Naive thymus-derived CD8-positive, alpha-beta T cell (primary cell): Measurements from ENCODE around the gene AVP. TPM values are rescaled to one million over a fixed set of nuclear protein-coding genes. Genes with fewer than 3 reads are reported as not detected.
"Not testable (repeated sequence)": the region's sequence is repeated elsewhere in the genome, so short reads cannot be mapped to it uniquely, and the experiment has no call there.

Source experiments
- ATAC-seq, 2 donors: fragments of 150-1000 bp; cut with Tn5 transposase in 1 of 2; sonication (Bioruptor Pico), chemical (Tn5 transposase) in 1 of 2; 1 replicate in 1 of 2; 2 replicates in 1 of 2; pipeline ENCODE4 v1.10.0; 2021; ENCODE audit warnings: mild to moderate bottlenecking in 2 of 2, moderate library complexity in 2 of 2
- POLR2A ChIA-PET: fragments of 350-600 bp; sonication (Branson Sonifier 250); formaldehyde crosslinking; loops from one replicate; lab custom pipeline; 2021; ENCODE audit warnings: antibody characterized with exemption; lab: Charles Lee
- DNase-seq, 10 donors: peaks; one replicate each; pipeline versions ENCODE4 v3.0.0 to v3.0.0-alpha.2; 2020 to 2022
- H3K27ac Mint-ChIP-seq, 10 donors: one replicate each; pipeline ENCODE4 v1.8.0; 2020 to 2022; ENCODE audit warnings: mild to moderate bottlenecking in 10 of 10, mixed read lengths in 10 of 10, moderate library complexity in 4 of 10, inconsistent platforms in 1 of 10
- H3K27me3 Mint-ChIP-seq, 5 donors: one replicate each; pipeline ENCODE4 v1.8.0; 2021 to 2022; ENCODE audit warnings: mixed read lengths in 5 of 5
- H3K36me3 Mint-ChIP-seq, 3 donors: one replicate each; pipeline ENCODE4 v1.8.0; 2020 to 2022; ENCODE audit warnings: mixed read lengths in 3 of 3, mild to moderate bottlenecking in 2 of 3, inconsistent platforms in 1 of 3
- H3K4me1 Mint-ChIP-seq, 4 donors: one replicate each; pipeline ENCODE4 v1.8.0; 2021 to 2022; ENCODE audit warnings: mixed read lengths in 4 of 4
- H3K4me3 Mint-ChIP-seq, 10 donors: one replicate each; pipeline ENCODE4 v1.8.0; 2020 to 2022; ENCODE audit warnings: mild to moderate bottlenecking in 10 of 10, mixed read lengths in 10 of 10, moderate library complexity in 6 of 10, inconsistent platforms in 1 of 10
- H3K9me3 Mint-ChIP-seq, 9 donors: one replicate each; pipeline ENCODE4 v1.8.0; 2020 to 2022; ENCODE audit warnings: mixed read lengths in 9 of 9, mild to moderate bottlenecking in 3 of 9, inconsistent platforms in 1 of 9, moderate library complexity in 1 of 9
- polyA plus RNA-seq, 3 donors: library from polyadenylated mRNA; unstranded; fragments of 300-500 nt; fragmentation: Illumina TruSeq; gene quantifications; one replicate each; pipeline ENCODE4 v1.2.3, GENCODE V29; 2021
- total RNA-seq, 8 experiments: library from RNA in 2 of 8; stranded (reverse) in 2 of 8; gene quantifications; one replicate each; pipeline ENCODE4 v1.2.3 and lab custom pipeline; 2021 to 2026

The AVP gene
- total and polyA plus RNA-seq, 5 experiments from 2014 or later = not detected

DNA sequence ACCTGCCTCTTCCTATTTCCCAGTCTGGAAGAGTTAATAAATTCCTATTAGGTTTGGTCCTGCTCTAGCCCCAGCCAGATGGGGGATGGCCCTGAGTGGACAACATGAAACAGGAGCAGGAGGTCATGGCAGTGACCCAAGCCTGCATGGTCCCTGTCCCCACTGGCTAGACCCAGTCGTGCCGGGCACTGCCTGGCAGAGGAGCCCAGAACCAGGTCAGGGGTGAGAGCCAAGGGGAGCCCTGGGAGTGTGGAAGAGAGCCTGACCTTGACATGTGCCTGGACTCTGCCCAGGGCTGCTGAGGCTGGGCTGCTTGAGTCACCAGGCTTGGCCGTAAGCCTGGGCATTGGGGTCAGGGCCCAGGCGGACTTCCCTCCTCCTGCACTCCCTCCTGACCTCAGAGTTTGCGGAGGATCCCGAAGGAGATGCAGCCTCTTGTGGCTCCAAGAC is 3.6 kb downstream of the AVP start:
- H3K27ac Mint-ChIP-seq = no peak overlapping the region
- H3K27me3 Mint-ChIP-seq = peaks cover 2 to 44% (median 21%) of the 10 kb centered on the region in 5 donors
- peaks cover 11 to 29% (median 25%) of the 10 kb centered on the region in 4 donors for H3K4me1 Mint-ChIP-seq
- no peaks in the 10 kb centered on the region for H3K36me3 Mint-ChIP-seq
- peaks cover 0 to 3% (median 0%) of the 10 kb centered on the region in 9 donors for H3K9me3 Mint-ChIP-seq
- H3K4me3 Mint-ChIP-seq = peak overlapping the region in 3 of 10 donors; percentile 26 to 66 (median 43)
- no peak for ATAC-seq
- DNase-seq = no peak
- POLR2A ChIA-PET = no interaction called here

GRCh38 chr20:3077618-3078134 is 6.8 kb downstream of the AVP start:
- no peaks in the 10 kb centered on the region for H3K36me3 Mint-ChIP-seq
- ATAC-seq = peak; percentile 56 to 66
- peaks cover 2 to 25% (median 20%) of the 10 kb centered on the region in 5 donors for H3K27me3 Mint-ChIP-seq
- H3K4me3 Mint-ChIP-seq = peak overlapping the region; percentile 21 to 79 (median 62)
- peak in 4 of 10 donors; percentile 19 to 64 (median 53) for DNase-seq
- peaks cover 11 to 27% (median 17%) of the 10 kb centered on the region in 4 donors for H3K4me1 Mint-ChIP-seq
- peaks cover 0 to 3% (median 0%) of the 10 kb centered on the region in 9 donors for H3K9me3 Mint-ChIP-seq
- POLR2A ChIA-PET = interaction anchor here (0.6 to 1.7 kb wide), 11 partner anchors 8 to 138 kb away, joined by 3 to 46 read pairs (median 4); no protein-coding TSS in a partner anchor
- peak overlapping the region in 8 of 10 donors; percentile 16 to 83 (median 62) for H3K27ac Mint-ChIP-seq

DNA sequence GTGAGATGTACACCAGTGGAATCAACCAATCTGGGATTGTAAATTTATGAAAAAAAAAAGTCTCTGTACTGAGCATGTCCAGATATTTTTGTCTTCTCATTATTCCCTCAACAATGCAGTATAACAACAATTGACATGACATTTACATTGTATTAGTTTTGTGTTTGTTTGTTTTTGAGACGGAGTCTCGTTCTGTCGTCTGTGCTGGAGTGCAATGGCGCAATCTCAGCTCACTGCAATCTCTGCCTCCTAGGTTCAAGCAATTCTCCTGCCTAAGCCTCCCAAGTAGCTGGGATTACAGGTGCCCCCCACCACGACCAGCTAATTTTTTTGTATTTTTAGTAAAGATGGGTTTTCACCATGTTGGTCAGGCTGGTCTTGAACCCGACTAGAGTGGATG is 9.2 kb downstream of the AVP start:
- H3K4me3 Mint-ChIP-seq, ATAC-seq, H3K9me3 Mint-ChIP-seq, DNase-seq, H3K36me3 Mint-ChIP-seq, H3K27me3 Mint-ChIP-seq: not testable (repeated sequence)
- Mint-ChIP-seq H3K27ac (peak overlapping the region in 1 of 10 donors; percentile 27), H3K4me1 (peaks cover 16 to 35% (median 26%) of the 10 kb centered on the region in 4 donors)
- POLR2A ChIA-PET = interaction anchor here (1.3 to 2.0 kb wide), 2 partner anchors 17 to 27 kb away, joined by 5 to 6 read pairs; no protein-coding TSS in a partner anchor

DNA sequence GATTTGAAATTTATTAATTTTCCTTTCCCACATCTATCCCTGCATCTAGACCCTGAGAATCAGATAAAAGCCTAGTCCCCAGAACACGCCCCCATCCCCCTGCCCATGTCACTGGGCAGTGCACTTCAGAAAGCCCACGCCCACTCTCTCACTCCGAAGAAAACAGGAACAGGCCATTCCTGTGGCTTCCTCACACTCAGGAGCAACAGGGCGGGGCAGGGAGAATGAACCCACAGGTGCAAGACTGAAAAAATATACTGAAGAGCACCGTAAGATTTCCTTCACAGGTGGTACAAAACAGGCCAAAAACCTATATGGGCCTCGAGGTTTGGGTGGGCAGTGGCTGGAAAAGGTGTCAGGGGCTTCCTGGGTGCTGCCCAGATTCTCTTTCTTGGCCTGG is 9.7 kb downstream of the AVP start:
- peak overlapping the region in 4 of 10 donors; percentile 27 to 63 (median 32) for H3K27ac Mint-ChIP-seq
- DNase-seq (no peak), ATAC-seq (no peak)
- peaks cover 16 to 35% (median 26%) of the 10 kb centered on the region in 4 donors for H3K4me1 Mint-ChIP-seq
- peaks cover 0 to 2% (median 0%) of the 10 kb centered on the region in 5 donors for H3K27me3 Mint-ChIP-seq
- H3K4me3 Mint-ChIP-seq = peak overlapping the region in 1 of 10 donors; percentile 33
- POLR2A ChIA-PET = interaction anchor here (1.3 to 2.0 kb wide), 2 partner anchors 18 to 27 kb away, joined by 5 to 6 read pairs; no protein-coding TSS in a partner anchor
- H3K9me3 Mint-ChIP-seq = peaks cover 0 to 3% (median 0%) of the 10 kb centered on the region in 9 donors
- no peaks in the 10 kb centered on the region for H3K36me3 Mint-ChIP-seq

GRCh38 chr20:3073251-3073643 is 11.3 kb downstream of the AVP start:
- not testable (repeated sequence) for ATAC-seq, H3K27me3 Mint-ChIP-seq, H3K9me3 Mint-ChIP-seq, DNase-seq, H3K36me3 Mint-ChIP-seq
- Mint-ChIP-seq H3K4me1 (peaks cover 19 to 35% (median 29%) of the 10 kb centered on the region in 4 donors), H3K27ac (peak overlapping the region in 5 of 10 donors; percentile 66 to 95 (median 86)), H3K4me3 (peak overlapping the region in 7 of 10 donors; percentile 30 to 88 (median 55))
- POLR2A ChIA-PET = interaction anchor here (0.5 to 5.6 kb wide), 7 partner anchors 13 to 255 kb away, joined by 3 to 63 read pairs (median 3); partner anchors contain the start of gene ITPA

- peaks cover 16 to 33% (median 26%) of the 10 kb centered on the region in 4 donors for H3K4me1 Mint-ChIP-seq
- peaks cover 0 to 1% (median 0%) of the 10 kb centered on the region in 5 donors for H3K27me3 Mint-ChIP-seq
- no peak for DNase-seq
- peak overlapping the region; percentile 71 to 95 (median 91) for H3K27ac Mint-ChIP-seq
- no peak for ATAC-seq
- peak overlapping the region; percentile 74 to 89 (median 87) for H3K4me3 Mint-ChIP-seq
- H3K36me3 Mint-ChIP-seq = peaks cover 0 to 4% (median 2%) of the 10 kb centered on the region in 3 donors
- H3K9me3 Mint-ChIP-seq = peaks cover 0 to under 1% (median 0%) of the 10 kb centered on the region in 9 donors
- POLR2A ChIA-PET = interaction anchor here (0.6 to 5.6 kb wide), 13 partner anchors 10 to 151 kb away, joined by 3 to 63 read pairs (median 4); partner anchors contain the start of genes FASTKD5, ITPA, MRPS26 and UBOX5
Measured at GRCh38 chr20:3072530-3073250, 11.8 kb downstream of the AVP start.

DNA sequence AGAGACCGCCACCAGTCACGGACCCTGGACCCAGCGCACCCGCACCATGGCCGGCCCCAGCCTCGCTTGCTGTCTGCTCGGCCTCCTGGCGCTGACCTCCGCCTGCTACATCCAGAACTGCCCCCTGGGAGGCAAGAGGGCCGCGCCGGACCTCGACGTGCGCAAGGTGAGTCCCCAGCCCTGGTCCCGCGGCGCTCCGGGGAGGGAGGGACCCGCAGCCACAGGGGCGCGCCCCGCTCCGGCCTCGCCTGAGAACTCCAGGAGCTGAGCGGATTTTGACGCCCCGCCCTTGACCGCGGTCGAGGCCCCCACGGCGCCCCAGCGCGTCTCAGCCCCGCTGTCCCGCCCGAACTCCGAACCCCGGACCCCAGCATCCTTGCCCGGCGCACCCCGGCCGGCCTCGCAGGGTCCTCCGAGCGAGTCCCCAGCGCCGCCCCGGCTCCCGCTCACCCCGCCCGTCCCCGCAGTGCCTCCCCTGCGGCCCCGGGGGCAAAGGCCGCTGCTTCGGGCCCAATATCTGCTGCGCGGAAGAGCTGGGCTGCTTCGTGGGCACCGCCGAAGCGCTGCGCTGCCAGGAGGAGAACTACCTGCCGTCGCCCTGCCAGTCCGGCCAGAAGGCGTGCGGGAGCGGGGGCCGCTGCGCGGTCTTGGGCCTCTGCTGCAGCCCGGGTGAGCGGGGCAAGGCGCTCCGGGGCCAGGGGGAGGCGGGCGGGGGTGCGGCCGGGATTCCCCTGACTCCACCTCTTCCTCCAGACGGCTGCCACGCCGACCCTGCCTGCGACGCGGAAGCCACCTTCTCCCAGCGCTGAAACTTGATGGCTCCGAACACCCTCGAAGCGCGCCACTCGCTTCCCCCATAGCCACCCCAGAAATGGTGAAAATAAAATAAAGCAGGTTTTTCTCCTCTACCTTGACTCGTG is 12.7 kb downstream of the AVP start, which contains the start of gene OXT:
TSS of gene OXT (plus strand) at position 11 of the 920 bp plus-strand sequence. CDS start at position 47, 36 bp downstream.
- Mint-ChIP-seq H3K27ac (peak within 1 kb of the TSS; percentile 71 to 95 (median 92)), H3K4me3 (peak within 1 kb of the TSS; percentile 74 to 93 (median 88)), H3K9me3 (no peaks in the 10 kb centered on the region), H3K36me3 (peaks cover 0 to 4% (median 2%) of the 10 kb centered on the region in 3 donors), H3K27me3 (peaks cover 0 to 1% (median 0%) of the 10 kb centered on the region in 5 donors), H3K4me1 (peaks cover 14 to 29% (median 20%) of the 10 kb centered on the region in 4 donors)
- POLR2A ChIA-PET = interaction anchor here (0.7 to 5.6 kb wide), 11 partner anchors 10 to 88 kb away, joined by 3 to 63 read pairs (median 4); partner anchors contain the start of genes FASTKD5, MRPS26 and UBOX5
- ATAC-seq (peak; percentile 81 to 87), DNase-seq (peak; percentile 53 to 86 (median 68))

DNA sequence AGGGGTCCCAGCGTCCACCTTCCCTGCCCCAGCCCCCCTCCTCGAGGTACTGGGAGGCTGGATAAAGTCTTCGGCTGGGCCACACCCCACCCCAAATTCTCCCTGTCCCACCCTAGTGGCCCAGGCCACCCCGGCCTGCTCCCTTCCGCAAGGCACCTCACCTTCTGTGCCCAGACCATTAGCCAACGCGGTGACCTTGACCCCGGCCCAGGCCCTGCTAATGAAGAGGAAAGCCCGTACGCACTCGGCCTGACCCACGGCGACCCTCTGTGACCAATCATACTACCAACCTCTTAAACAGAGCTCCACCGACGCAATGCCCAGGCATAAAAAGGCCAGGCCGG is 13.3 kb downstream of the AVP start:
- Mint-ChIP-seq H3K36me3 (peaks cover 0 to 4% (median 2%) of the 10 kb centered on the region in 3 donors), H3K9me3 (no peaks in the 10 kb centered on the region), H3K27ac (peak overlapping the region in 9 of 10 donors; percentile 51 to 90 (median 82)), H3K27me3 (peaks cover 0 to 1% (median 0%) of the 10 kb centered on the region in 5 donors), H3K4me3 (peak overlapping the region; percentile 74 to 93 (median 86)), H3K4me1 (peaks cover 11 to 31% (median 18%) of the 10 kb centered on the region in 4 donors)
- ATAC-seq (no peak), DNase-seq (no peak)
- POLR2A ChIA-PET = interaction anchor here (0.9 to 5.6 kb wide), 7 partner anchors 17 to 88 kb away, joined by 3 to 63 read pairs (median 4); partner anchors contain the start of genes FASTKD5, MRPS26 and UBOX5

DNA sequence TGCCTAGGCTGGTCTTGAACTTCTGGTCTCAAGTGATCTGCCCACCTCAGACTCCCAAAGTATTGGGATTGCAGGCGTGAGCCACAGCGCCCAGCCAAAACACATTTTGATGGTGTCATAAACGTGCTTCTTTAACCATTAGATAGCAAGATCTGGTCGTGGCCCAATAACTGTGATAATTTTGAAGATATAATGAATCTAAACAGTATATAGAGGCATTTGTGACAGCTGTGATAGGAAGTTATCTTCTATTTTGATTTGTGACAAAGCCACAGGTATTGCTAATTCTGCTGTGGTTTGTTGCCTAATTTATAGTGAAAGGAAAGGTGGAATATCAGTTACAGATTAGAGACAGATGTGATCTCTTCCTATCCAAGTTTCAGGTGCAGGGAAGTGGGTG is 13.8 kb downstream of the AVP start:
- ATAC-seq (no peak), DNase-seq (no peak)
- Mint-ChIP-seq H3K27ac (peak overlapping the region in 9 of 10 donors; percentile 51 to 94 (median 86)), H3K4me3 (peak overlapping the region; percentile 74 to 93 (median 86)), H3K9me3 (no peaks in the 10 kb centered on the region), H3K4me1 (peaks cover 11 to 32% (median 18%) of the 10 kb centered on the region in 4 donors), H3K27me3 (peaks cover 0 to 1% (median 0%) of the 10 kb centered on the region in 5 donors), H3K36me3 (peaks cover 0 to 4% (median 2%) of the 10 kb centered on the region in 3 donors)
- POLR2A ChIA-PET = interaction anchor here (5.6 kb wide), 1 partner anchor 22 kb away, joined by 63 read pairs; no protein-coding TSS in a partner anchor

DNA sequence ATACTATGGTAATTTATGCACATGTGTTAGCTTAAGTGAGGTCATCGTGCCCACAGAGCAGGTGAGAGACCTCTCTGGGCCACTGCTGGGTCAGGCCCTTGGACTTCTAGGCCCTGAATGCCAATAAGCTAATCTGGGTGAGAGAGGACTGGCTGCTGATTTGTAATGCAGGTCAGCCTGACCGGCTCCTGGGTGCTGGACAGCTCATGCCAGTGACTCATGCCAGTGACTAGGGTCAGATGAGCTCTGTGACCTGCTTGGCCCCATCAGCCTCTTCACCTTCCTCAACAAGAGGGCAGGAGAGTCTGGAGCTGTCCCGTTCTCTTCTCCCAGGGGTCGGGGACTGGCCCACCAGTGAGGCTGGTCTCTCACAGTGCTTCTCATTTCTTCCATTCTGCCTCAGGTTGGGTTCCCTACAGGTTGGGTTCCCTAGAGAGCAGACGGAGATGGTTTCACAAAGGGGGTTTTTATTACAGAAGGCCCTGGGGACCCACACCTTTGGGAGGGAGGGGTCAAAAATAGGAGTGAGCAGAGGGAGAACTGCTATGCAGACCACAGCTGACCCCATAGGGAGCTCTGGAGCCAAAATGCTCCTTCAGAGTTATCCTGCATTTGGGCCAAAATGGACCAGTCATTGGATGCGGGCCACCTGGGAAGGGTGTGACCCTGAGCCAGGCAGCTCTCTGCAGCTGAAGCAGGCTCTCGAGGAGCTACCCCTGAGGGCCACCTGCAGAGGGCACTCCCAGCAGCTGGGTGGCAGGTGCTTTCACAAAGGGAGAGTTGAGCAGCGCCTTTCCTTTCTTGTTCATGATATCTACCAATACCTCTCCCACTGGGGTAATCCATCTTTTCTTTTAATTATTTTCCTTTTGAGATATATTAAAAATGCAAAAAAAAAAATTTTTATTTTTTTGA is 15.3 kb downstream of the AVP start:
- Mint-ChIP-seq H3K27me3 (no peaks in the 10 kb centered on the region), H3K4me3 (peak overlapping the region in 1 of 10 donors; percentile 20), H3K36me3 (peaks cover 0 to 4% (median 2%) of the 10 kb centered on the region in 3 donors), H3K9me3 (no peaks in the 10 kb centered on the region), H3K27ac (peak overlapping the region in 2 of 10 donors; percentile 52 to 76), H3K4me1 (peaks cover 11 to 36% (median 19%) of the 10 kb centered on the region in 4 donors)
- DNase-seq (peak; percentile 30 to 83 (median 54)), ATAC-seq (peak; percentile 49 to 67)
- POLR2A ChIA-PET = interaction anchor here (0.6 to 5.6 kb wide), 9 partner anchors 9 to 103 kb away, joined by 3 to 63 read pairs (median 3); no protein-coding TSS in a partner anchor
